Activated T-cell treated with anti-CD3 and anti-CD28 coated beads, Interleukin-2, amount 50 U/mL, for 24 hours (primary cell): ENCODE data around the gene HNMT.

ENCODE experiments used
- DNase-seq: peaks from one replicate; pipeline ENCODE4 v3.0.0-alpha.2; 2020
- H3K27ac Mint-ChIP-seq: 2 replicates; pipeline ENCODE4 v1.8.0; 2020; ENCODE audit warnings: mild to moderate bottlenecking, mixed read lengths
- H3K27me3 Mint-ChIP-seq: 2 replicates; pipeline ENCODE4 v1.8.0; 2020; ENCODE audit warnings: mixed read lengths
- H3K36me3 Mint-ChIP-seq: 2 replicates; pipeline ENCODE4 v1.8.0; 2020; ENCODE audit warnings: low read depth, mixed read lengths
- H3K4me1 Mint-ChIP-seq: 2 replicates; pipeline ENCODE4 v1.8.0; 2020; ENCODE audit warnings: low read depth, mixed read lengths
- H3K4me3 Mint-ChIP-seq: 2 replicates; pipeline ENCODE4 v1.8.0; 2020; ENCODE audit warnings: mild to moderate bottlenecking, moderate library complexity, mixed read lengths
- H3K9me3 Mint-ChIP-seq: 2 replicates; pipeline ENCODE4 v1.8.0; 2020; ENCODE audit warnings: mixed read lengths

HNMT gene

DNA sequence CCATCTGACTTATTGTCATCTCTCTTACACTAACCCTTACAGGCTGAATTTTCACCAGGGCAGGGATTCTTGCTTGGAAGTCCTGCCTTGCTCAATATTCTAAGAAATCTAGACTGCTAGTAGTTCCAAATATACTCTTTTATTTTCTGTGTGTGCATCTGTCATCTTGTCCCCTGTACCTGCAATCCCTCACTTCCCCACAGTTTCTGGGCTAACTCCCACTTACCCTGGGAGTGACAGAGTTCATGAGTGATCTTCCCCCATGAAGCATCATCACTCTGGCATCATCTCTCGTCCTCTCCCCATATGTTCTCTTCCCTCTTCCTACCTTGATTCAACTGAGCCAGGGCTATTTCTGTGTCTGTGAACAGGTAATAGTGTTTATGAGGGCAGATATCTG lies 35.7 kb downstream of the HNMT start:
- Mint-ChIP-seq H3K36me3 (no peaks in the 10 kb centered on the region), H3K4me1 (no peaks in the 10 kb centered on the region), H3K27me3 (no peaks in the 10 kb centered on the region), H3K4me3 (no peak overlapping the region), H3K27ac (no peak overlapping the region), H3K9me3 (no peaks in the 10 kb centered on the region)
- DNase-seq, result no peak

DNA sequence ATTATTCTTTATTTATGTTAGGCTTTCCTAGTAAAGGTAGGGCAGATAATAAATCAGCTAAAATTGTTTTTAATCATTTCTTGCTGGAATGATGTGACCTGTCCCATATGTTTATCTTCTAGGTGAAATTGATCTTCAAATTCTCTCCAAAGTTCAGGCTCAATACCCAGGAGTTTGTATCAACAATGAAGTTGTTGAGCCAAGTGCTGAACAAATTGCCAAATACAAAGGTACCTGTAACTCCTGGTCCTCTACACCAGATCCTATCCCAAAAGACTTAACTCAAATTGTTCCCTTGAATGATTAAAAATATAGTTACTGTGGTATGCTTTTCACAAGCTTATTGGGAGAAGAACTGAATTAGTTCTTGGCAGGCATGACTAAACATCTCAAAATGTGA lies 36.5 kb downstream of the HNMT start:
- H3K9me3 Mint-ChIP-seq, result no peaks in the 10 kb centered on the region
- no peaks in the 10 kb centered on the region for H3K4me1 Mint-ChIP-seq
- no peak overlapping the region for H3K27ac Mint-ChIP-seq
- no peaks in the 10 kb centered on the region for H3K27me3 Mint-ChIP-seq
- no peak overlapping the region for H3K4me3 Mint-ChIP-seq
- H3K36me3 Mint-ChIP-seq, result no peaks in the 10 kb centered on the region
- DNase-seq, result no peak

DNA sequence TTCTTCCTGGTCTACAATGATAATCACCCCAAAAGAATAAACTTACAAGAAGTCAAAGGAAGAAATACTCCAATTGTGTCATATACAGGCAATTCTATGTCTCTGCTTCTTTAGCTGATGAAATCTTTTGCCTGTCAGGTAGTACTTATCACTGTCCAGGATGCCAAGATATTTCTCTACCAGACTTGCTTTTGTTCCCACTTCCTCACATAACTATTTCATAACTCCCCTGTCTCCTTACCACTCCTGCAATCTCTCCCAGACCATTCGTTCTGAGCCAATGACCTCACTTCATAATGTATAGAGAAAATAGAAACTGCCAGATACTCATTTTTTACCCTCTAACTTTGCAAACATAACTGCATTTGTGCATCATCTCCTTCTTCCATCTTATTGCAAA lies 39.1 kb downstream of the HNMT start:
- no peak overlapping the region for H3K4me3 Mint-ChIP-seq
- H3K4me1 Mint-ChIP-seq, result no peaks in the 10 kb centered on the region
- DNase-seq, result no peak
- no peaks in the 10 kb centered on the region for H3K36me3 Mint-ChIP-seq
- H3K27me3 Mint-ChIP-seq, result no peaks in the 10 kb centered on the region
- no peak overlapping the region for H3K27ac Mint-ChIP-seq
- H3K9me3 Mint-ChIP-seq, result no peaks in the 10 kb centered on the region

DNA sequence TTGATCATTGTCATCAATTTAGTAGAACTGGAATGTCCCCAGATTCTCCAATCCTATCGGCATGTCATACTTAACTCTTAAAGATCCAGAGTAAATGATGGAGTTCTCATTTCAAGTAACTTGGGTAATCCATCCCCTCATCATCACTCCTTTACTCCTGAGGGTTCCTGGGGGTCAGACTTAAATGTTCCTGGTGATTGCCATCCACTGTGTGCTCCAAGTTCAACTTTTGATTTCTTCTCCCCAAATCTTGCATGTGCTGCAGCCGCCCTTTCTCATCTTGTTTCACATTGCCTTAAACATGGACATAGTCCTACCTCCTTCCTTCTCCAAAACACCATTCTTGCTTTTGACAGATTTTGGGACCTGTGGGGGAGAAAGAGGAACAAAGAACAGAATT lies 43.2 kb downstream of the HNMT start:
- H3K27ac Mint-ChIP-seq, result no peak overlapping the region
- H3K27me3 Mint-ChIP-seq, result no peaks in the 10 kb centered on the region
- DNase-seq, result no peak
- H3K36me3 Mint-ChIP-seq, result no peaks in the 10 kb centered on the region
- no peaks in the 10 kb centered on the region for H3K9me3 Mint-ChIP-seq
- no peaks in the 10 kb centered on the region for H3K4me1 Mint-ChIP-seq
- no peak overlapping the region for H3K4me3 Mint-ChIP-seq

DNA sequence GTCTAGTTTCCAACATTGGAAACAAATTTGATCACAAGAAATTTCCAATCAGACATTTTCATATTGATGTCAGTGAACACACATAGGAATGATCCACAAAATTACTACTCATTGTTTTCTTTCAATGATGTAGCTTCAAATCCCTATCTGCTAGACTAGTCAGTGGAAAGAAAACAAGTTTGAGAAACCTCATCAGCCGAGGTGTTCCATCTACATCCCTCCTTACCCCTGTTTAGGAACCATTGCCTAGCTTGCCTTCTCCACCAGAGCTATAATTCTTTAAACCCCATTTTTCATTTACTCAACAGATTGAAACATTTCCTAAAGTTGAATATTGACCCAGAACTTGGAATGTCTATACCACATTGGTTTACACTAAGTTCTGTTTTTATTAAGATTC lies 45.3 kb downstream of the HNMT start:
- Mint-ChIP-seq H3K9me3 (no peaks in the 10 kb centered on the region), H3K4me3 (no peak overlapping the region), H3K27me3 (no peaks in the 10 kb centered on the region), H3K36me3 (no peaks in the 10 kb centered on the region), H3K27ac (no peak overlapping the region), H3K4me1 (no peaks in the 10 kb centered on the region)
- DNase-seq, result no peak

DNA sequence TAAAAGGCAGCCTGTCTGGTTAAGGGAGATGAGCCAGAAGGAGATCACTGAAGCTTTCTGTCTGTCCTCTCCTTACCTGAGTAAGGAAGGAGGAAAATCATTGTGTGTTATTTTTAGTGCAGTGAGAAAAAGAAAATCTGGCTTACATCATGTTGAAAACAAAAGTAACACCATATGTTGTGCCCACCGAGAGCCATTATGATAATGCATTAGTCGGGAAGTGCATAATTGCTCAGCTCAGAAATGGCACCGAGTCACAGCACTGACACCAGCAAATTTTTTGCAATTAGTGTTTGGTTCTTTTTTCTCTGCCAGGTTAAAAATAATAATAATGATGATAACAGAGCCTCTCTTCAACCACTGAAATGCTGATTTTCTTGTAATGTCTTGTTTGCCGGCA lies 46.6 kb downstream of the HNMT start:
- Mint-ChIP-seq H3K36me3 (no peaks in the 10 kb centered on the region), H3K27ac (no peak overlapping the region), H3K27me3 (no peaks in the 10 kb centered on the region), H3K4me3 (no peak overlapping the region), H3K4me1 (no peaks in the 10 kb centered on the region), H3K9me3 (no peaks in the 10 kb centered on the region)
- no peak for DNase-seq

DNA sequence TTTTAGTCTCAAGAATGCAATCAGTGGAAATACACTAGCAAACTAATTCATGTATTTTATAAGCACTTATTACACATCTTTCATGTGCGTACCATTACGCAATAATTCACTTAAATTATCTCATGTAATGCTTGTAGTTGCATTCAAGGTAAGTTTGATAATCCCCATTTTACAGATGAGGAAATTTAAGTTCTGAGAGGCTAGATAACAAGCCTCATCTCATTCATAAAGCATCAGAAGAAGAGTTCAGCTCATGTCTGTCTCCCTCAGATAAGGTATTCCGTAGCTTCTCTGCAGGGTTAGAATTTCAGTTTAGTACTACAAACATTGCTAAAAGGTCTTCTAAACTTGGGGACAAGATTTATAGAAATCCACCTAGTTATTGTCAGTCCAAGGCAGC lies 47.8 kb downstream of the HNMT start:
- Mint-ChIP-seq H3K27me3 (no peaks in the 10 kb centered on the region), H3K36me3 (no peaks in the 10 kb centered on the region), H3K27ac (no peak overlapping the region), H3K9me3 (no peaks in the 10 kb centered on the region), H3K4me3 (no peak overlapping the region), H3K4me1 (no peaks in the 10 kb centered on the region)
- no peak for DNase-seq

DNA sequence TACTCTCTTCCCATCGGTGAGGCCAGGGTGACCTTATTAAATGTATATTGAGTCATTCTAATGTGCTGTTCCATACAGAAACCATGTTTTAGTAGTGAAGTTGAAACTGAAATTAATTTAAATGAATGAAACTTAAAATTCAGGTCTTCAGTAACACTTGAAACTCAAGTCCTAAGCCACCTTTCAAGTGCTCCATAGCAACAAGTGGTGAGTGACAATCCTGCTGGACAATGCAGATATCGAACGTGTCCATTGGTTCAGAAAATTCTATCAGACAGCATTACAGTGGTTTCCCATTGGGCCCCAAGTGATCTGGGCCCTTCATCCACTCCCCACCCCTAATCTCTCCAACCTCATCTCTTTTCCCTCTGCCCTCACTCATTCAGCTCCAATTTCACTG lies 48.7 kb downstream of the HNMT start:
- Mint-ChIP-seq H3K9me3 (no peaks in the 10 kb centered on the region), H3K4me3 (no peak overlapping the region), H3K36me3 (no peaks in the 10 kb centered on the region), H3K4me1 (no peaks in the 10 kb centered on the region), H3K27ac (no peak overlapping the region), H3K27me3 (no peaks in the 10 kb centered on the region)
- no peak for DNase-seq

DNA sequence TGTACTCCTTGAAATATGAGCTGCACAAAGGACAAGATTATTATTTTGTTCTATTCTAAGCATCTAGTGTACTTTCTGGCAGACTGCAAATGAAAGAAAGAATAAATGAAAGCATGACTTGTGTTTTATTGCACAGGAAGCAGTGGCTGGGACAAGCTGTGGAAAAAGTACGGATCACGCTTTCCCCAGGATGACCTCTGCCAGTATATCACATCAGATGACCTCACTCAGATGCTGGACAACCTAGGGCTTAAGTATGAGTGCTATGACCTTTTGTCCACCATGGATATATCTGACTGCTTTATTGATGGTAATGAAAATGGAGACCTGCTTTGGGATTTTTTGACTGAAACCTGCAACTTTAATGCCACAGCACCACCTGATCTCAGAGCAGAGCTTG lies 49.4 kb downstream of the HNMT start:
- no peak for DNase-seq
- Mint-ChIP-seq H3K27ac (no peak overlapping the region), H3K27me3 (no peaks in the 10 kb centered on the region), H3K4me1 (no peaks in the 10 kb centered on the region), H3K9me3 (no peaks in the 10 kb centered on the region), H3K4me3 (no peak overlapping the region), H3K36me3 (no peaks in the 10 kb centered on the region)

DNA sequence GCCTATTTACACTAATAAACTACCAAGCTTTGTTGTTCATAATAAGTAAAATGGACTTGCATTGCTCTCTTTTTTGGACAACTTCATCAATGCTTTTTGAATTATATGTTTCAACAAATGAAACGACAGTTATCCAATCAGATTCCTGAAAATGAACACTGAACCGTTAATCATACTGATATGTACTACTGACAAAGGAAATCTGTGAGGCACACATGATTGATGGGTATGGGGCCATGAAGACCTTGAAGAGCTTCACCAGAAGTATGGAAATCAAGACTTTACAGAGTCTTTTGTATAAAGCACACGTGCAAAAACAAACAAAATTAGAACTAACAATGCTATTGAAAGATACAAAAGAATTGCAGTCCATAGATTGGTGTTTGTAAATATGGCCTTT lies 51.2 kb downstream of the HNMT start:
- Mint-ChIP-seq H3K27me3 (no peaks in the 10 kb centered on the region), H3K9me3 (no peaks in the 10 kb centered on the region), H3K36me3 (no peaks in the 10 kb centered on the region), H3K27ac (no peak overlapping the region), H3K4me3 (no peak overlapping the region), H3K4me1 (no peaks in the 10 kb centered on the region)
- DNase-seq, result no peak

DNA sequence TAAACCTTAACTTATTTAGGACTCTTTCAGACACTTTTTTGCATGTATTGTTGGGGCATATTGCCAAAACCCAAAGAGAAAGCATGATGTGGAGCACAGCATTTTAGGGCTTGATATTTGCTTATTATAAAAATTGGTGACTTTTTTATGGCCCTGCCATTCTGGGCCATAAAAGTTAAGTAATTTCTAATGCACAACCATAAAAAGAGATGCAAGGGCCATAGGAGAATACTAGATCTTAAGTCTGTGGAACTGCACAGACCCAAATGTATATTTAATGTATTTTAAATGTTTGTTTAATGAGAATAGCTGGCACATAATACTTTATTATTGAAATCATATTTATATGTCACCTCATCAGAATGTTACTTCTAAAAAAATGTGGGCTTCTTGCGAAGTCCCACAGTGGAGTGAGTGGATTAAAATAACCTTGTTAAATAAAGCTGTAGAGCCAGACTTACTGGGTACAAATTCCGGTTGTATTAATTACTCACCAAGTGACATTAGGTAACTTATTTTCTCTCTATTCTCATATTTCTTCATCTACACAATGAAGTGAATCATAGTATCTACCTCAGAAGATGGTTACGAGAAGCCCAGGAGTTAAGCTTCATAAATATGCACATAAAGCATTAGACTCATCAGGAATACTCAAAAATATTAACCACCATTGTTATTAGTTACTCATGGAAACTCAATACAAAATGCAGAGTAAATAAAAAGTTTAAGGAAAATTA lies 52.2 kb downstream of the HNMT start:
- Mint-ChIP-seq H3K9me3 (no peaks in the 10 kb centered on the region), H3K27ac (no peak overlapping the region), H3K27me3 (no peaks in the 10 kb centered on the region), H3K4me3 (no peak overlapping the region), H3K36me3 (no peaks in the 10 kb centered on the region), H3K4me1 (no peaks in the 10 kb centered on the region)
- no peak for DNase-seq

DNA sequence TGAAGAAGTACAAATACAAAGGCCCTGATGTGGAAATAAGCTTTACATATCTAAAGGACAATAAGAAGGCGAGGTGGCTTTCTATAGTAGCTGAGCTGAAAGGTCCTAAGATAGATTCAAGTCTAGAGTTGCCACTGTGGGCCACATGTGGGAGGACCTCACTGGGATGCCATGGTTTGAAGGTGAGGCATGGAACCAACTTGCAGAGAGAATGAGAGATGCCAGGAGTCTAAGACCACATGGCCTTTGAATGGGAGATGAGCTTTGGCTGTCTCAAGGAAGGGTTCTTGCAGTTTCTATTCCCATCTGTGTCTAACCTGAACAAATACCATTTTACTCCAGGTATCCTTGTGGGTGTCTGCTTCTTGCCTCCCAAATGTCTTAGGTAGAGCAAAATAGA lies 53.6 kb downstream of the HNMT start:
- no peaks in the 10 kb centered on the region for H3K27me3 Mint-ChIP-seq
- no peaks in the 10 kb centered on the region for H3K36me3 Mint-ChIP-seq
- H3K4me3 Mint-ChIP-seq, result no peak overlapping the region
- no peaks in the 10 kb centered on the region for H3K4me1 Mint-ChIP-seq
- H3K27ac Mint-ChIP-seq, result no peak overlapping the region
- DNase-seq, result no peak
- H3K9me3 Mint-ChIP-seq, result no peaks in the 10 kb centered on the region

DNA sequence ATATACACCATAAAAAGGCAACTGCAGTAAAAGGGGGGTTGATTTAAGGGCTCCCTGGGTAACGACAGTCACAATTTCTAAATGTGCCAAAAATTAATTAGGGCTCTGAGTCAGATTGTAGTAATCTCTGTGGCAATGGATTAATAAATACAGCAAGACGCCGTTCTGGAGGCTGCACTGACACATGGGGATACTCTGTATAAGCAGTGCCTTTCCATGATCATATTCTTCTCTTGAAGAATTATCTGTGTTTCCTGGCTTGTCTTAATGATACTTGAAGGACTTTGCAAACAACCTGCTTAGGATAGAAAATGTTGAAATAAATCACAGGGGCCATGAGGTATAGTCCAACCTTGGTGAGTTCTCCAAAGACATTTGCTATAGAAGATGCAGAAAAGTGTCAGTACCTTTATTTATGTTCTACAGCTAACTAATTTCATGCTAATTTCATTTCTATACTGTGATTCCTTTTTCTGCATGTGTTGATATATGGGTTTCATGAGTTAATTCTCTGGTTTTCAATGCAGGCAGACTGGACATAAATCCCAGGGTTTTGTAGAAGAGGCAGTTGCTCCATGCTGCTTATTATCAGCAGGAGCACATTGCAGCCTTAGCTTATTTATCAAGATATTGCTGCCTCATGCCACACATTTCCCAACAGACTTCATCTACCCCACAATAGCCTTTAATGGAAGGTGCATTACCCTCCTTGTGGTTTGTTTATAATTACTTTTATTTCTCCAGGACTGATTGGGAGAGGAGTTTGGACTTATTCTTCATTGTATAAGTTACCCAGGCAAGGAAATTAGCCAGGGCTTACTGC lies 54.8 kb downstream of the HNMT start:
- DNase-seq, result no peak
- H3K27me3 Mint-ChIP-seq, result no peaks in the 10 kb centered on the region
- no peak overlapping the region for H3K4me3 Mint-ChIP-seq
- no peaks in the 10 kb centered on the region for H3K4me1 Mint-ChIP-seq
- H3K36me3 Mint-ChIP-seq, result no peaks in the 10 kb centered on the region
- no peaks in the 10 kb centered on the region for H3K9me3 Mint-ChIP-seq
- H3K27ac Mint-ChIP-seq, result no peak overlapping the region

DNA sequence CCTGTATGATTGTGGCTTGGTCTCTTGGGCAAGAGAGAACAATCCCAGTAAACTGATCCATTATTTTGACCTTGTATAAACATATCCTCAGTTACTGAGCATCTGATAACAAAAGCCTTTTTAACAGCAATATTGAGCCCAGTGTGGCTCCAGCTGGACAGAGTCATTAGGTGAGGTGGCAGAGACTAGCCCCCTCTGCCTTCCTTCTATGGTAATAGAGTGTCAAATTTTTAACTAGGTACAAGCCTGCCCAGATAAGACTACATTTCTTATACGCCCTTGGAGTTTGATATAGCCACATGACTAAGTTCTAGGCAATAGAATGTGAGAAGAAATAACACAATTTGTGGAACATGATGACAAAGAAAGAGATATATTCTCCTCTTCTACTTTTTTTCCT lies 56.2 kb downstream of the HNMT start:
- Mint-ChIP-seq H3K4me1 (no peaks in the 10 kb centered on the region), H3K27ac (no peak overlapping the region), H3K4me3 (no peak overlapping the region), H3K27me3 (no peaks in the 10 kb centered on the region), H3K9me3 (no peaks in the 10 kb centered on the region), H3K36me3 (no peaks in the 10 kb centered on the region)
- no peak for DNase-seq

DNA sequence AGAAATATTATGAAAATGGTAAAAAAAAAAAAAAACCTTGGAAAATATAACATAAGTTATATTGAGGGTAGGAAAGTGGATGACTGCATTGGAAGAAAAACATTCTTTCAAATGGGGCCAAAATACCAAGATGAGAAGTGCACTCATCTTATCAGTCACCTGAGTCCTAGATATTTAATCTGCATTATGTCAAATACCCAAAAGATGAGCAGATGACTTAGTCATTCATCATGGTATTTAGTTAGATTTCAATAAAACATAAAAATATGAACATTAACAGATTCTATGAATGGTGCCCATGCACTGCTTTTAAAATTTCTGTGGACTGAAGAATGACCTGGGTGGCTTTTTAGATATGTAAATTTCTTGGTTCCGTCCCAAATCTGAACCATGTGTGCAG lies 56.9 kb downstream of the HNMT start:
- H3K9me3 Mint-ChIP-seq, result no peaks in the 10 kb centered on the region
- no peaks in the 10 kb centered on the region for H3K4me1 Mint-ChIP-seq
- no peak overlapping the region for H3K4me3 Mint-ChIP-seq
- no peak for DNase-seq
- H3K27ac Mint-ChIP-seq, result no peak overlapping the region
- H3K27me3 Mint-ChIP-seq, result no peaks in the 10 kb centered on the region
- no peaks in the 10 kb centered on the region for H3K36me3 Mint-ChIP-seq
